NCI-H460 (cell line): ENCODE results near the gene UNC13B. TPM values are rescaled to one million over a fixed set of nuclear protein-coding genes. Genes with fewer than 3 reads are reported as not detected.
"Not testable (repeated sequence)": the region's sequence is repeated elsewhere in the genome, so short reads cannot be mapped to it uniquely, and the experiment has no call there.

ENCODE experiments used
- DNase-seq: peaks from one replicate; pipeline ENCODE4 v3.0.0-alpha.2; 2016; ENCODE audit warnings: low read depth; ENCODE audit errors: extremely low read depth
- total RNA-seq: library from RNA; depleted of rRNA; stranded (reverse); fragments of >200 nt; shearing (Covaris generic); gene quantifications from 2 replicates; pipeline ENCODE4 v1.2.3, GENCODE V29; 2014

Gene UNC13B
- total RNA-seq, 1 experiment from 2014 or later, result 7.7 TPM

DNA sequence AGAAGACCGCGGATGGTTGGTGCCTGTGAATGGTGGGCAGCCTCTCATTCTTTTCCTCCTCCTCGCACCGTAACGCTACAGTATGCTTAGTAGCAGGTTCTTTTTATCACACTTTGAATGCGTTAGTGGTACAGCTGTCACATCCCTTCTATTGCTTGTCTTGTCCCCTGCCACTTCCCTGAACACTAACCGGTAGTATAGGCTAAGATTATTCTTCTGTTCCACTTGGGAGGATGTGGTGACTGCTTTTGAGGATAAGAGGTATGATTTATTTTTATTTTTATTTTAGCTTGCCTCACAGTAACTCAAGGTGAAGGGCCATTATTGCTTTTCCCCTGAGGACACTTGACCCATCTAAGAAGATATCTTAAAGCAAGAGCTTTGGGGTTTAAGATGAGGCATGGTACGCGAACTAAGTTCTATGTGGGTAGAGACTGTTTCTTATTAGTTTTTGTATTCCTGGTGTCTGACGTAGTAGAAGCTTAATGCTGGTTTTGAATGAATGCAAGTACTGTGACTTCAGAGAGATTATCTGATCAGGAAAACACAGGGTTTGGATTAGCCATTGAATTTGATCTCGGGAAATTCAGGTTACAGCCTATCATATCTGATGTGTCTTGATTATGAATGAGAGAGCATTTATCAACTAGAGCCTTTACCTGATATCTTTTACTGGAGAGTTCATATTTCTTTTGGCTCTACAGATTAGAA lies 951 bp downstream of the UNC13B start:
- no peak for DNase-seq

DNA sequence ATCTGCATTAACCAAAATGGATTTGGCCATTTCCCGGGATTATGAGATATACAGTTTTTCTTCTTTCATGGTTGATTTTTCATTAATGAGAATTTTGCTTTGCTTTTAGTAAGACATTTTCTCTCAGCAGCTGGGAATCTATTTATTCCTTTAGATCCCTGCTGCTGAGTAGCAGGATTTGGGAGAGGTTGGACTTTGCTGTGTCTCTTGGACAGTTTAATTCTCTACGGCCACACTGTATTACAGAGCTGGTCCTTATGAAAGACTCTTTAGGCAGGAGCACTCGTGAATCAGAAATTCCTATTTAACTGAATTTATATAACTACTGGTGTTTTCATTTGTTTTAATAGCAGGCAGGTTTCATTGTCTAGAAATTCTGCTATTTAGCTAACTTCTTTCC lies 1.6 kb downstream of the UNC13B start:
- no peak for DNase-seq

DNA sequence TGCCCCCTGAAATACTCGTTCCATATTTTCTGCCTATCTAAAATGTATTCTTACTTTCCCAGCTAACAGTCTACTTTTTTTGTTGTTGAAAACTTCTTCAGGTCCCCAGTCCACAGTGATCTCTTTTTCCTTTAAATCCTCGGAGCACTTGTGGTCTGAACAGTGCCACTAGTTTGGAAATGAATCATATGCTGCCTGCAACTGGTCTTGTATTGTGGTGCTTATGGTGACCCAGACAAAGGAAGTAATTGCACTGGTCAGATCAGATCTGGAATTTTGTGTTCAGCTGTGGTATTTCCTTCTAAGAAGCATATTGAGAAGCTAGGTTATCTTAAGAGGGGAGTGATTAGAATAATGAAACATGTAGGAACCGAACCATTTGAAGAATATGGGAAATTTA lies 2.9 kb downstream of the UNC13B start:
- DNase-seq, result no peak

DNA sequence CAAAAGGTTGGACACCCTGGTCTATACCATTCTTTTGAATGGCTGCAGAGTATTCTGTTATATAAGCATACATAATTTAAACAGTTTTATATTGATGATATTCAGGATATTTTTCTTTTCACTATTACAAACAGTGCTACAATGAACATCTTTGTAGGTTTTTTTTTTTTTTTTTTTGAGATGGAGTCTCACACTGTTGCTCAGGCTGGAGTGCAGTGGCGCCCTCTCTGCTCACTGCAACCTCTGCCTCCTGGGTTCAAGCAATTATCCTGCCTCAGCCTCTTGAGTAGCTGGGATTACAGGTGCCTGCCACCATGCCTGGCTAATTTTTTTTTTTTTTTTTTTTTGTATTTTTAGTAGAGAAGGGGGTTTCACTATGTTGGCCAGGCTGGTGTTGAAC lies 5.6 kb downstream of the UNC13B start:
- DNase-seq, result not testable (repeated sequence)

DNA sequence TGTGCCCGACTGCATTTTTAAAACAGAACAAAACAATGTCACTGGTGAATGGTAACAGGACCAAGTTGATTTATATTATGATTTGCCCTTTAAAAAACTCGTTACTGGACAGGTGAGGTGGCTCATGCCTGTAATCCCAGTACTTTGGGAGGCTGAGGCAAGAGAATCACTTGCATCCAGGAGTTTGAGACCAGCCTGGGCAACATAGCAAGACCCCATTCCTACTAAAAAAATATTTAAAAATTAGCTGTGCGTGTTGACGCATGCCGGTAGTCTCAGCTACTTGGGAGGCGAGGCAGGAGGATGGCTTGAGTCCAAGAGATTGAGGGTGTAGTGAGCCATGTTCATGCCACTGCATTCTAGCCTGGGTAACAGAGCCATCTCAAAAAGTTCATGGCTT lies 7.2 kb downstream of the UNC13B start:
- DNase-seq, result no peak

DNA sequence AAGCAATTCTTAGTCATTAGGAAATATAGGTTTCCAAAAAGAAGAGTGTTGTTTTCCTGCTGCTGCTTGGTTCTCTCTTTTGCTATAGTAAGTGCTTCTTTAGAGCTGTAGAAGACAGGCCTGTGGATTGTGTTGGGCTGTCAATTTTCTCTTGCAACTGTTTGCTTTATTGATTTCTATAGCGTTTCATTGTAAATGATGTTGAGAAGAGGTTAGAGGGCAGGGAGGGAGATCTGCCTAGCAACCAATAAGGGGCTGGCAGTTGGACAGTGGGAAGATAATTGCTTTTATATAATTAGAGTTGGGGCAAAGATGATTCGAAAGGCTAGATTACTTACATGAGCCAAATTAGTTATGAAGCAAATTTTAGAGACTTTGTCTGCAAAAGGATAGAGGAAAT lies 11.1 kb downstream of the UNC13B start:
- DNase-seq, result no peak

DNA sequence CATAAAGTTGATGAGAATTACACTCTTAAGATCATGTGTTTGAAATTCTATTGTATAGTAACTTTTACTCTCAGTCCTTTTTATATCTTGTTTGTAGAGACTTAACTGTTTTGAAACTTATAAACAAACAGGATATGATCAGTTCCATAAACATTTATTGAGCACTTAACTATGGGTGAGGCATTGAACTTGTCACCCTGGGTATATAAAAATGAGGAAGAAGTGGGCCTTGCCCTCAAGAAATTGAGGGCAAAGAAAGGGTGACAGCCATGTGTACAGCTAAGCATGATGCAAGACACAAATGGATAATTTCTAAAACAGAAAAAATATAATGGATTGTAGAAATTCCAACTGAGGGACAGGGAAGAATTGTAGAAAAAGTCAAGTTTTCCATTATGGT lies 15.7 kb downstream of the UNC13B start:
- DNase-seq, result no peak

DNA sequence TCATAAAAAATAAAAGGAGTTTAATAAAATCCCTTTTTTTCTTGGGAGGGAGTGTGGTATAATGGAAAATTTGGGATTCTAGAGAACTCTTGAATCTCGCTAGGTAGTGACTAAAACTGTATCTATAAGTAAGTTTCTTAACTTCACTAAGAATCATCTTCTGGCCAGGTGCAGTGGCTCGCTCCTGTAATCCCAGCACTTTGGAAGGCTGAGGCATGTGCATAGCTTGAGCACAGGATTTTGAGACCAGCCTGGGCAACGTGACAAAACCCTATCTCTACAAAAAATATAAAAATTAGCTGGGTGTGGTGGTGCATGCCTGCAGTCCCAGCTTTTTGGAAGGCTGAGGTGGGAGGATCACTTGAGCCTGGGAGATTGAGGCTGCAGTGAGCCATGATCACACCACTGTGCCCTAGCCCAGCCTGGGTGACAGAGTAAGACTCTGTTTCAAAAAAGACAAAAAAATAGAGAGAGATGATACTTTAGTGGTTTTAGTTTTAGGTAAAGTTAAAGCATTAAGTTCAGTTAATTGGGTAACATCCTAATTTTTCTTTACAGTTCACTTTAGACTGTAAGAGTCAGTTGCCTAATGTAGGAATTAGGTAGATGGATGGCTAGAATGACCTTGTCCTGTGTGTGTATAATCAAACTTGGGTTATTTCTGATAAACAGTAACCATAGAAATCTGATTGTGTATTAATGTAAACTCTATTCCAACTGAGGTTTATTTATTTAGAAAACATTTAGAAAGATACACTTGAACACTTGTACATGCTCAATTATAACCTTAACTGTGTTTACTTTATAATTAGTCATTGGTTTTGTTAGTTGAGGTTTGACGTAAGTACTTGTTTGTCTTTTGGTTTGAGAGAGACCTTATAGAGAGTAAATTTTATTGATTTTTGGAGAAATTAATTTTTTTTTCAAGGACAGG lies 17.8 kb downstream of the UNC13B start:
- no peak for DNase-seq

DNA sequence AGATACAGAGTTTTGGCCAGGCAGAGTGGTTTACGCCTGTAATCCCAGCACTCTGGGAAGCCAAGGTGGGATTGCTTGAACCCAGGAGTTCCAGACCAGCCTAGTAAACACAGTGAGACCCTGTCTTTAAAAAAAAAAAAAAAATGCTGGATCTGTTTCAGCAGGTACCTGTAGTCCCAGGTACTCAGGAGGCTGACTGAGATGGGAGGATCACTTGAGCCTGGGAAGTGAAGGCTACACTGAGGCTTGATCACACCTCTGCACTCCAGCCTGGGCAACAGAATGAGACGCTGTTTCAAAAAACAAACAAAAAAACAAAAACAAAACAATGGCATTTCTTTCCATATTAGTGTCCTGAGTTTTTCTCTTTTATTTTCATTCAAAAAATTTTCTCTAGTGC lies 19.0 kb downstream of the UNC13B start:
- DNase-seq, result no peak

DNA sequence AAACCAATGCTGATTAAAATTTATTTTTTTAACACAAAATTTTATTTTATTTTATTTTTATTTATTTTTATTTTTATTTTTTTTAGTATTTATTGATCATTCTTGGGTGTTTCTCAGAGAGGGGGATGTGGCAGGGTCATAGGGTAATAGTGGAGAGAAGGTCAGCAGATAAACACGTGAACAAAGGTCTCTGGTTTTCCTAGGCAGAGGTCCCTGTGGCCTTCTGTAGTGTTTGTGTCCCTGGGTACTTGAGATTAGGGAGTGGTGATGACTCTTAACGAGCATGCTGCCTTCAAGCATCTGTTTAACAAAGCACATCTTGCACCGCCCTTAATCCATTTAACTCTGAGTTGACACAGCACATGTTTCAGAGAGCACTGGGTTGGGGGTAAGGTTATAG lies 20.6 kb downstream of the UNC13B start:
- not testable (repeated sequence) for DNase-seq

DNA sequence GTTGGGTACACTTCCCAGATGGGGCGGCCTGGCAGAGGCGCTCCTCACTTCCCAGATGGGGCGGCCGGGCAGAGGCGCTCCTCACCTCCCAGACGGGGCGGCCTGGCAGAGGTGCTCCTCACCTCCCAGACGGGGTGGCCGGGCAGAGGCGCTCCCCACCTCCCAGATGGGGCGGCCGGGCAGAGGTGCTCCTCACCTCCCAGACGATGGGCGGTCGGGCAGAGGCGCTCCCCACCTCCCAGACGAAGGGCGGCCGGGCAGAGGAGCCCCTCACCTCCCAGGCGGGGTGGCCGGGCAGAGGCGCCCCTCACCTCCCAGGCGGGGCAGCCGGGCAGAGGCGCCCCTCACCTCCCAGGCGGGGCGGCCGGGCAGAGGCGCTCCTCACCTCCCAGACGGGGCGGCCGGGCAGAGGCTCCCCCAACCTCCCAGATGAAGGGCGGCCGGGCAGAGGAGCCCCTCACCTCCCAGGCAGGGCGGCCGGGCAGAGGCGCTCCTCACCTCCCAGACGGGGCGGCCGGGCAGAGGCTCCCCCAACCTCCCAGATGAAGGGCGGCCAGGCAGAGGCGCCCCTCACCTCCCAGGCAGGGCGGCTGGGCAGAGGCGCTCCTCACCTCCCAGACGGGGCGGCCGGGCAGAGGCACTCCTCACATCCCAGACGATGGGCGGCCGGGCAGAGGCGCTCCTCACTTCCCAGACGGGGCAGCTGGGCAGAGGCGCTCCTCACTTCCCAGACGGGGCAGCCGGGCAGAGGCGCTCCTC lies 21.4 kb downstream of the UNC13B start:
- DNase-seq, result not testable (repeated sequence)

DNA sequence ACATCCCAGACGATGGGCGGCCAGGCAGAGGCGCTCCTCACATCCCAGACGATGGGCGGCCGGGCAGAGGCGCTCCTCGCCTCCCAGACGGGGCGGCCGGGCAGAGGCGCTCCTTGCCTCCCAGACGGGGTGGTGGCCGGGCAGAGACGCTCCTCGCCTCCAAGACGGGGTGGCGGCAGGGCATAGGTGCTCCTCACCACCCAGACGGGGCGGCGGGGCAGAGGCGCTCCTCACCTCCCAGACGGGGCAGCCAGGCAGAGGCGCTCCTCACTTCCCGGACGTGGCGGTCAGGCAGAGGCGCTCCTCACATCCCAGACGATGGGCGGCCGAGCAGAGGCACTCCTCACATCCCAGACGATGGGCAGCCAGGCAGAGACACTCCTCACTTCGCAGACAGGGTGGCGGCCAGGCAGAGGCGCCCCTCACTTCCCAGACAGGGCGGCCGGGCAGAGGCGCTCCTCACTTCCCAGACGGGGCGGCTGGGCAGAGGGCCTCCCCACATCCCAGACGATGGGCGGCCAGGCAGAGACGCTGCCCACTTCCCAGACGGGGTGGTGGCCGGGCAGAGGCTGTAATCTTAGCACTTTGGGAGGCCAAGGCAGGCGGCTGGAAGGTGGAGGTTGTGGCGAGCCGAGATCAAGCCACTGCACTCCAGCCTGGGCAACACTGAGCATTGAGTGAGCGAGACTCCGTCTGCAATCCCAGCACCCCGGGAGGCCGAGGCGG lies 22.1 kb downstream of the UNC13B start:
- DNase-seq, result not testable (repeated sequence)

DNA sequence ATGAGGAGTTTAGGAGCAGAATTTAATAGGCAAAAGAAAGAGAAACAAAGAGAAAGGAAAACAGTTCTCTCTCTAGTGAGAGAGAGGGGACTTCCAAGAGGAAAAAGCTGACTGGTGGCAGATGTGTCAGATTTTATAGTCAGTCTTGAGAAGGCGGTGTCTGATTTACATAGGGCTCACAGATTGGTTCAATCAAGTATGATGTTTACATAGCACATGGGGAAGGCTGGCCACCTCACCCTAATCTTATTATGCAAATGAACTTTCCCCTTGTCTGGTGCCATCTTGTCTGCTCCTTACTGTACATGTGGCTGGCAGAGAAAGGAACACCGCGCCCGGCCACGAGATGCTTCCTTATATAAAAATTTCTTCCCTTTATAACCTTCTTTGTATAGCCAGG lies 24.7 kb downstream of the UNC13B start:
- no peak for DNase-seq

DNA sequence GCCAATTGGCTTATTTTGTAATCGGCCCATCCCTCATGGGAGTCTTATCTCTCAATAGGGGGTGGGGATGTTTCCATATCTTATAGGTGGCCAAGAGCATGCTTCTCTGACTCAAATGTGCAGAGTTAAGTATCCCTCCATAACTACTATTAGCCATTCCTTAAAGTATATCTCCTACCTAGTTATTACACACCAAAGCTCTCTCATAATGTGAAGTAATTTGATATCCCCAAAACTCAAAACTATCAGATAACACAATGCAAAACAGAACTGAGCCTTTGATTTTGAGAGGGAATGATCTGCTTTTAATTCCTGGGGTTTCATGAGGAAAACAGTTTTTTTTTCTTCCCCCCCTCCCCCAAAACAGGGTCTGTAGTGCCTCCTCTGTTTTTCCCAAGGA lies 28.4 kb downstream of the UNC13B start:
- no peak for DNase-seq

DNA sequence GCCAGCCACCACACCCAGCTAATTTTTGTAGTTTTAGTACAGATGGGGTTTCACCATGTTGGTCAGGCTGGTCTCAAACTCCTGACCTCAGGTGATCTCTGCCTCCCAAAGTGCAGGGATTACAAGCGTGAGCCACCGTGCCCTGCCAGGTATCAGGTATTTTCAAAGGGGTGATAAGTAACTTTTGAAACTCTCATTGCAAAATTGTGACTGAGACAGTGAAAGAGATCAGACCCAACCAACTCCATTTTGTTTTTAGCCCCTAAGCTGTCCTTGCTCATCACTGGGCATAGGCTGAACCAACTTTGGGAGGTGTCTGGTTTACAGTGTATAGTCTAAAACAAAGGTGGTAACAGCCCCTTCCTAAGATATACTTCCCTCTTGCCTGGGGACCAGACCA lies 29.3 kb downstream of the UNC13B start:
- no peak for DNase-seq

DNA sequence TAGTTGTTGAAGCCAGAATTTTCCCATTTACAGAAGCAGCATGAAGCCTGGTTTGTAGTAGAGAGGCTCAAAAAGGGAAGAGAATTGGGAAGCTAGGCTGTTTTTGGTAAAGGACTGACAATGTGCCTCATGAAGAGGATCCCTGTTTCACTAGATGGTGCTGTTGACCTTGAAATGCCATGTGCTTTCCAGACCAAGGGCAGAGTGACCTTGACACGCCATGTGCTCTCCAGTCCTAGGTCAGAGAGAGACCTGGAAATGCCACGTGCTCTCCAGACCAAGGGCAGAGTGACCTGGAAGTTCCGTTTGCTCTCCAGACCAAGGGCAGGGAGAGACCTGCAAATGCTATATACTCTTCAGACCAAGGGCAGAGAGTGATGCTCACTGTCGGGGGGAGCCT lies 32.0 kb downstream of the UNC13B start:
- no peak for DNase-seq

DNA sequence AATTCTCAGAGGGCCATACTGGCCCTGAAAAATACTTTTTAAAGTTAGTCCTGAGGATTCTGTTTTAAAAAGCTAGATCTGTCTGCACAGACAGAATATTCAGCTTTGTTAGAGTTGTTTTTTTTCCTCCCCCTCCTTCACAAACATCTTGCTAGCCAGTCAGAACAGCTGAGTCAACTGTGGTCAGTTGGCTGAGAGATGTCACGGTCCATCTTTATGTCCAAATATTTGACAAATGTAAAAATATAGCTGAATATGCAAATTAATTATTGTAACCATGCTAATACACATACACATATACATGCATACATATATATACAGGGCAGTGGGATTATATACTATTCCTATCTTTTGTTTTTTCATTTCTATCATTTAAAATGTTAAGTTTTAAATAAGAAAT lies 33.9 kb downstream of the UNC13B start:
- DNase-seq, result no peak

DNA sequence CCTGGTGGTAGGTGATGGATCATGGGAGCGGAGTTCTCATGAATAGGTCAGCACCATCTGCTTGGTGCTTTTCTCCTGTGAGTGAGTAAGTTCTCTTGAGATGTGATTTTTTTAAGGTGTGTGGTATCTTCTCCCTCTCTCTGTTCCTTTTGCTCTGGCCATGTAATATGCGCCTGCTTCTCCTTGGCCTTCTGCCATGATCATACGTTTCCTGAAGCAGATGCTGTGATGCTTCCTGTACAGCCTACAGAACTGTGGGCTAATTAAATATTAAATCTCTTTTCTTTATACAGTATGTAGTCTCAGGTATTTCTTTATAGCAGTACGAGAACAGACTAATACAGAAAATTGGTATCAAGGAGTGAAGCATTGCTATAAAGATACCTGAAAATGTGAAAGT lies 36.4 kb downstream of the UNC13B start:
- no peak for DNase-seq

DNA sequence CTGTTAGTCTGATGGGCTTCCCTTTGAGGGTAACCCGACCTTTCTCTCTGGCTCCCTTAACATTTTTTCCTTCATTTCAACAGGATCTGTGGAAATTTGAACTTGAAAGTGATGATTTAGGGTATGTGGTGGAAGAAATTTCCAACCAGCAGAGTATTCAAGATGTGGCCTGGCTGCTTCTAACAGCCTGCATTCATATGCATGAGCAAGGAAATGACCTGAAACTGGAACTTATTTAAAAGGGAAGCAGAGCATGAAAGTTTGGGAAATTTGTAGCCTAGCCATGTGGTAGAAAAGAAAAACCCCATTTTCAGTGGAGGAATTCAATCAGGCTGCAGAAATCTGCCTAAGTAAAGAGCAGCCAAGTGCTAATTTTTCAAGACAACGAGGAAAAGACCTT lies 41.7 kb downstream of the UNC13B start:
- DNase-seq, result no peak

DNA sequence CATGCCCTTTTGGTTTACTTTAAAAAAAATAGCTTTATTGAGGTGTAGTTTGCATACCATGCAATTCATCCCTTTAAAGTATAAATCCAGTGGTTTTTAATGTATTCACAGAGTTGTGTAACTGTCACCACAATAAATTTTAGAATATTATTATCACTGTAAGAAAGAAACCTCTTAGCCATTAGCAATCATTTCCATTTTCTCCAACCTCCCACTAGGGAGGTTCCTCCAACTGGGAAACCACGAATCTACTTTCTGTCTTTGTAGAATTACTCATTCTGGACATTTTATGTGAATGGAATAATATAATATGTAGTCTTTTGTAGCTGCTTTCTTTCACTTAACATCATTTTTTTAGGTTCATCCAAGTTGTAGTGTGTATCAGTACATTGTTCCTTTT lies 43.5 kb downstream of the UNC13B start:
- no peak for DNase-seq

DNA sequence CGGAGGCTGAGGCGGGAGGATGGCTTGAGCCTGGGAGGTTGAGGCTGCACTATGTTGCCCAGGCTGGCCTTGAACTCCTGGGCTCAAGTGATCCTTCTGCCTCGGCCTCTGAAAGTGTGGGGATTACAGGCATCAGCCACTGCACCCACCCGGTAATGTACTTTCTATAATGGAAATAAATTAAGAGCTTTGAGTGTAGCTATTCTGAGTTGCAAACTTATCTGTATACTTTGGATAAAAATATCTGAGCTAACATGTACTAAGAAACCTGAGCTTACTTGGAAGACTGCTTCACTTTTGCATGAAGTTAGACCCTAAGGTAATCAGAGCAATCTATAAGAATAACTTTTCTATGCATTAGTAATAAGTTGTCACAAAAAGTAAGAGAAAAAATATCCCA lies 50.0 kb downstream of the UNC13B start:
- DNase-seq, result no peak
